ENCODE data around the gene SLC35B1. TPM values are rescaled to one million over a fixed set of nuclear protein-coding genes. Genes with fewer than 3 reads are reported as not detected.
A peak's percentile ranks its signal among the peaks of the same experiment; 100 is the strongest.

Gene SLC35B1
- total RNA-seq, 1 experiment from 2014 or later = 55.9 TPM

- no peak for TF ChIP-seq MXD4 (CRISPR knock-in tag; IDR thresholded peaks at IDR 0.05; ENCODE audit: borderline replicate concordance)
- no peak for TF ChIP-seq TP53 (CRISPR knock-in tag; IDR thresholded peaks at IDR 0.05)
- no peak for TF ChIP-seq MLX (CRISPR knock-in tag; IDR thresholded peaks at IDR 0.05)
- TF ChIP-seq ZMAT4 (CRISPR knock-in tag; IDR thresholded peaks at IDR 0.05) = no peak
- TF ChIP-seq NR2C2 (CRISPR knock-in tag; IDR thresholded peaks at IDR 0.05) = no peak
- no peak for TF ChIP-seq USF2 (CRISPR knock-in tag; IDR thresholded peaks at IDR 0.05)
- no peak for TF ChIP-seq ZNF263 (CRISPR knock-in tag; IDR thresholded peaks at IDR 0.05; ENCODE audit: low read depth)
- no peak for TF ChIP-seq EMX1 (CRISPR knock-in tag; IDR thresholded peaks at IDR 0.05)
- TF ChIP-seq ATF3 (CRISPR knock-in tag; conservative IDR thresholded peaks at IDR 0.05) = no peak
- ChIA-PET POLR2A (interaction anchor here (0.8 kb wide), 1 partner anchor 41 kb away, joined by 5 read pairs; the partner anchor contains the start of gene KAT7), CTCF (interaction anchor here (0.6 to 2.0 kb wide), 4 partner anchors 39 to 379 kb away, joined by 3 to 7 read pairs (median 4); partner anchors contain the start of gene SLC35B1)
- H3K9me3 Mint-ChIP-seq = no peaks in the 10 kb centered on the region
- ATAC-seq (no peak; the same call in 1 of the 2 replicates), DNase-seq (ENCODE audit: low spot score) (no peak)
- no peak overlapping the region for H3K4me3 Mint-ChIP-seq
- H3K27me3 Mint-ChIP-seq (ENCODE audit: low read depth) = no peaks in the 10 kb centered on the region
- no peaks in the 10 kb centered on the region for H3K36me3 Mint-ChIP-seq
- H3K27ac Mint-ChIP-seq = peak overlapping the region; percentile 33
- peaks cover 16% of the 10 kb centered on the region for H3K4me1 Mint-ChIP-seq
Measured at GRCh38 chr17:49746791-49747490, 39.2 kb upstream of the SLC35B1 start.

- DNase-seq (ENCODE audit: low spot score) = no peak
- TF ChIP-seq ZNF671 (CRISPR knock-in tag; IDR thresholded peaks at IDR 0.05) = no peak
- TF ChIP-seq NR1H2 (CRISPR knock-in tag; IDR thresholded peaks at IDR 0.05) = no peak
- TF ChIP-seq PREB (CRISPR knock-in tag; IDR thresholded peaks at IDR 0.05; ENCODE audit: borderline replicate concordance) = no peak
- no peak for TF ChIP-seq IRF2 (CRISPR knock-in tag; IDR thresholded peaks at IDR 0.05; ENCODE audit: borderline replicate concordance, low read depth)
- TF ChIP-seq ZNF281 (CRISPR knock-in tag; IDR thresholded peaks at IDR 0.05) = no peak
- no peak for TF ChIP-seq ATF2 (CRISPR knock-in tag; IDR thresholded peaks at IDR 0.05; ENCODE audit: borderline replicate concordance, low read depth)
- Mint-ChIP-seq H3K4me3 (no peak overlapping the region), H3K4me1 (peaks cover 16% of the 10 kb centered on the region), H3K27ac (peak overlapping the region; percentile 35), H3K36me3 (no peaks in the 10 kb centered on the region), H3K9me3 (no peaks in the 10 kb centered on the region), H3K27me3 (ENCODE audit: low read depth) (no peaks in the 10 kb centered on the region)
- CTCF ChIA-PET = no interaction called here
- no peak for ATAC-seq
- POLR2A ChIA-PET = no interaction called here
Measured at GRCh38 chr17:49745175-49746139, 37.7 kb upstream of the SLC35B1 start.

All from WTC11 (cell line).